ENCODE results near the gene ATXN1. TPM values are rescaled to one million over a fixed set of nuclear protein-coding genes. Genes with fewer than 3 reads are reported as not detected.

The ATXN1 gene
- total and polyA plus RNA-seq, 2 of the 8 experiments (the other 6 are each of a cell fraction or from before 2014, with no cell fraction given): 1.6 to 4.0 TPM

DNA sequence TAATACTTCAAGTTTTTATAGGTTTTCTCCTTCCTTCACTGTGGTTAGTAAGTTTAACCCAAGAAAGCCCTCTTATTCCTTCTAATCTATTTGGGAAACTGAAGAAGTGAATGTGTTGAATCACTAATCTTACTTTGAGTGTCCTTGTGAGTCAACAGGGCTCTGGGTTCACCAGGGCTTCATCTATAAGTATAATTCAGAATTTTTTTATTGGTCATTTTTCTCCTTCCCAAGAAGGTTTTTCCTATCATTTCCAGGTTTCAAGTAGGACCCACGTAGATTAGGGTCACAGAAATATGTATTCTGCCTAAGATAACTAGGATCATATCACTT lies 191.1 kb downstream of the ATXN1 start (continued):
- TF ChIP-seq TAF1 (IDR thresholded peaks at IDR 0.05; ENCODE audit: low read depth, low read length) (no peak), BRCA1 (IDR thresholded peaks at IDR 0.05; ENCODE audit: low read depth, low read length) (no peak), SRF (IDR thresholded peaks at IDR 0.05; ENCODE audit: low read depth, low read length) (no peak)
- TF ChIP-seq, protein P1, sequence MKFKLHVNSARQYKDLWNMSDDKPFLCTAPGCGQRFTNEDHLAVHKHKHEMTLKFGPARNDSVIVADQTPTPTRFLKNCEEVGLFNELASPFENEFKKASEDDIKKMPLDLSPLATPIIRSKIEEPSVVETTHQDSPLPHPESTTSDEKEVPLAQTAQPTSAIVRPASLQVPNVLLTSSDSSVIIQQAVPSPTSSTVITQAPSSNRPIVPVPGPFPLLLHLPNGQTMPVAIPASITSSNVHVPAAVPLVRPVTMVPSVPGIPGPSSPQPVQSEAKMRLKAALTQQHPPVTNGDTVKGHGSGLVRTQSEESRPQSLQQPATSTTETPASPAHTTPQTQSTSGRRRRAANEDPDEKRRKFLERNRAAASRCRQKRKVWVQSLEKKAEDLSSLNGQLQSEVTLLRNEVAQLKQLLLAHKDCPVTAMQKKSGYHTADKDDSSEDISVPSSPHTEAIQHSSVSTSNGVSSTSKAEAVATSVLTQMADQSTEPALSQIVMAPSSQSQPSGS (IDR thresholded peaks at IDR 0.05; ENCODE audit: low read length): no peak
